ENCODE measurements around the gene CYSTM1.
"Not testable (repeated sequence)": the region's sequence is repeated elsewhere in the genome, so short reads cannot be mapped to it uniquely, and the experiment has no call there.

The CYSTM1 gene

GRCh38 chr5:140178482-140179116 is 3.6 kb downstream of the CYSTM1 start:
- DNase-seq (ENCODE audit: low read depth) = no peak

DNA sequence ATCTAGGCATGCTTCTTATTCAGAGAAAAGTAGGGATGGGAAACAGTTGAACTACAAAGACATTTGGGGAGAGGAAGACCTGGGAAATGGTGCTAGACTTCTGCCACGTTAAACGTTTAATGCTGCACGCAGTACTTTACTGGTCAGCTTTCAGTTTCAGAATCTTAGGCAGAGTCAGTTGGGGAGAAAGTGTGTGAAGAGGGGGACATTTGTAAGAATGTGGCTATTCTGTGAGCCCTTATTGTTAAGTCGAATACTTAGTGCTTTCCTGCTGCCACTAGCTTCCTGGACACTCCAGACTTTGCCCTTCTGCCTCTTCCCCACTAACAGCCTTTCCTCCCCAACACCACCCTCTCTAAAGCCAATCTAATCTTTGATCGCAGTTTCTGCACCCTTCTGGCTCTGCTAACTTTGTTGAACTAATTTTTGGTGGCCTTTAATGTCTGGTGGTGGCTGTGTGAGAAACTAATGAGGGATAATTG is 6.1 kb downstream of the CYSTM1 start:
- no peak for DNase-seq (ENCODE audit: low read depth)

- DNase-seq (ENCODE audit: low read depth) = no peak
Measured at GRCh38 chr5:140181525-140181924, 6.5 kb downstream of the CYSTM1 start.

GRCh38 chr5:140182075-140182711 is 7.2 kb downstream of the CYSTM1 start:
- DNase-seq (ENCODE audit: low read depth) = no peak

- no peak for DNase-seq (ENCODE audit: low read depth)
Measured at GRCh38 chr5:140182803-140183367, 7.9 kb downstream of the CYSTM1 start.

DNA sequence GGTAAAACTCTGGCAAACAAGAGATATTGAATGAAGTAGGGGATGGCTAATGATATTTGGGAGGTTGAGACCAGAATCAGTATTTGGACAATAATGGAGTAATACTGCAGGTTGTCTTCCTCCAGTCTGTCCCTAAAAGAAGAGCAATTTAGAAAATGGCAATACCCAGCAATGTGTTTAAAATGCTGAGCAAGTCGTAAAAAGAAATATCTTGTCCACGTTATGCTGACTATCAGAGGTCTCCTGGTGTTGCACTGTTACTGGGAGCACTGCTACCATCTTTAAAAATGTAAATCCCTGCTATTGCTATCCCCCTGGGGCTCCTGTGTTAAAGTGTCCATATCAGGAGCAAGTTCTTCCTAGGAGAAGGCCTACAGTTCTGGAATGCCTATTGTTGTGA is 10.4 kb downstream of the CYSTM1 start:
- no peak for DNase-seq (ENCODE audit: low read depth)

DNA sequence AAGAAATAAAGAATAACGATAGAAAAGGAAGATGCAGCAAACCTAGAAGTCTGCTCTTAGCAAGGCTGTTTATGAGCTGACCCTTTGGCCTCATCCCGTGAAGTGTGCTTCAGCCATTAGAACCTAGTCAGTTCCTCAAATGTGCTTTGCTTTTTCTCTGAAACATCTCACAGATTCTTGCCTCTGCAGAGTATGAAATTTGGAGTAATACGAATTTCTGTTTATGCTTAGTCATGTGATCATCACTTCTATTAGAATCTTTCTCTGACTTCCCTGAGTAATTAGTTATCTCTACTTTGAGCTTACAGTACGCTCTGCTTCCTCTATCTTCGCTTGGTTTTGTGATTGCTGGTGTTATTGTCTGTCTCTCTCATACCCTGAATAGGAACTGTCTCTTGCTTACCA is 11.3 kb downstream of the CYSTM1 start:
- no peak for DNase-seq (ENCODE audit: low read depth)

DNA sequence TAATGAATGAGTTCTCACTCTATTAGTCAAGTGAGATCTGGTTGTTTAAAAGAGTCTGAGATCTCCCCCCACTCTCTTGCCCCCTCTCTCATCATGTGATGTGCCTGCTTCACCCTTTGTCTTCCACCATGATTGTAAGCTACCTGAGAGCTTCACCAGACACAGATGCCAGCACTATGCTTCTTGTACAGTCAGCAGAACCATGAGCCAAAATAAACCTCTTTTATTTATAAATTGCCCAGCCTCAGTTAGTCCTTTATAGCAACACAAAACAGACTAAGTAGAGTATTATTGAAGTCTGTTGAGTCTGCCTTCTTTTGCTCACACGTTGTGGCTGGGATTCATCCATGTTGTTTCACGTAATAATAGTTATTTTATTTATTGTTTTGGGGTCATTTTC is 14.3 kb downstream of the CYSTM1 start:
- DNase-seq (ENCODE audit: low read depth) = no peak

GRCh38 chr5:140189977-140190871 is 15.2 kb downstream of the CYSTM1 start:
- DNase-seq (ENCODE audit: low read depth) = no peak

DNA sequence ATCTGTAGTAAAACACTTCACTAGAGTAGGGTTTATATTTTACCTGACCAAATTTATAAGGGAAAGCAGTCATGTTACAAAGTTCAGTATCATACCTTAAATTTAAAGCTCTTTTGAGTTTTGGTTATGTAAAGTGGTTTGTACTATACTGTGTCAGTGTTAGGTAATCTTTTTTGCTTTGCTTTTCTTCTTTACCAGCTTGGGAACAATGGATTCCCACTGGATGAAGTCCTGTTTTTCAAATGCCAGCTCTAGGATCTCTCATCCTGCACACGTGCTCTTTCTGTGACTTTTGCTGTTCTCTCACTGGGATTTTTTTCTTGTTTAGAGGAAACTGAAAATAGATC is 15.9 kb downstream of the CYSTM1 start:
- DNase-seq (ENCODE audit: low read depth) = no peak

GRCh38 chr5:140192715-140193430 is 17.9 kb downstream of the CYSTM1 start:
- DNase-seq (ENCODE audit: low read depth) = no peak

GRCh38 chr5:140194662-140195061 is 19.7 kb downstream of the CYSTM1 start:
- no peak for DNase-seq (ENCODE audit: low read depth)

- no peak for DNase-seq (ENCODE audit: low read depth)
Measured at GRCh38 chr5:140196115-140196814, 21.3 kb downstream of the CYSTM1 start.

GRCh38 chr5:140197023-140197422 is 22.0 kb downstream of the CYSTM1 start:
- no peak for DNase-seq (ENCODE audit: low read depth)

GRCh38 chr5:140198915-140199314 is 23.9 kb downstream of the CYSTM1 start:
- DNase-seq (ENCODE audit: low read depth) = not testable (repeated sequence)

DNA sequence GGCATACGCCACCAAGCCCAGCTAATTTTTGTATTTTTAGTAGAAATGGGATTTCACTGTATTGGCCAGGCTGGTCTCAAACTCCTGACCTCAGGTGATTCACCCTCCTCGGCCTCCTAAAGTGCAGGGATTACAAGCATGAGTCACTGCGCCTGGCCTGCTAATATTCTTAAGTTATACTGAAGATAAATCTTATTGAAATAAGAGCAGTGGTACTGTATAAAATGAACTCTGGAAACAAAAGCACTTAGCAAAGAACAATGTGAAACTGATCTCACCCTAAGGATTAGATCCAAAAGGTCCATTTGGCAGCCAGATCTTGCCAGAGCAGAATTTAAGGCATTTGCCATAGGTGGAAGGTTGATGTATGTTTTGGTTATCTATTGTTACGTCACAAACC is 27.1 kb downstream of the CYSTM1 start:
- DNase-seq (ENCODE audit: low read depth) = no peak

DNA sequence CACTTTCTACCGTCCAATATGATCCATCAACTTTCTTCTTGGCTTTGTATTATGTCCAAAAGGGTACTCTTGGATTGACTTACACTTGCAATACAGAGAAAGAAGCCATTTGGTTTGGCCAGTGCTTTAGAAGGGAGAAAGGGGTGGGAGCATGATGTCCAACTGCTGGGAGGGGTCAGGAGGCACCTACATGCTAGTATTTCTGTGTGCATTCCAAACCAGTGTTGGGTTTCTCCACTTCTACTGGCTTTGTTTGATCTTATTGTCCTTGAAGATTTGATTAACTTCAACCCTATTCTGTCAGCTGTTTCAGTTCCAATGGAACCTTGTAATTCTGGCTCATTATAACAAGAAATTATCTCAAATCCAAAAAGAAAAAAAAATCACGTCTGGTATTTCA is 27.6 kb downstream of the CYSTM1 start:
- DNase-seq (ENCODE audit: low read depth) = no peak

DNA sequence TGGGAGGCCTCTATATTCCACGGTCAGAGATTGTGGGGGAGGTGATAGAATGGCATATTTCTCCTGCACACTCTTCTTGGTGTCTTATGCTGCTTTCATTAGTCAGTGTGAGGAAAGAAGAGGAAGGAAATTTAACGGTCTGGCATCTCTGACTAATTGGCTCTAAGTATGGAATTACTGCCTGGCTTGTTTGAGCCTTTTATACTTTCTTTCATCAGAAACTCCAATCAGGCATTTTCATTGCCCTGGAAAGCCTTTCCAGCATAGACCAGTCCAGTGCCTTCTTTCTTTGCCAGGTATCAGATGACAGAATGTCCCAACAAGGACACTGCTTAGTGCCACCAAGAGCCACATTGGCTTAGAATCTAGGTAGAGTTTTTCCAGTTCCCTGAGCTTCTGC is 30.2 kb downstream of the CYSTM1 start:
- DNase-seq (ENCODE audit: low read depth) = no peak

DNA sequence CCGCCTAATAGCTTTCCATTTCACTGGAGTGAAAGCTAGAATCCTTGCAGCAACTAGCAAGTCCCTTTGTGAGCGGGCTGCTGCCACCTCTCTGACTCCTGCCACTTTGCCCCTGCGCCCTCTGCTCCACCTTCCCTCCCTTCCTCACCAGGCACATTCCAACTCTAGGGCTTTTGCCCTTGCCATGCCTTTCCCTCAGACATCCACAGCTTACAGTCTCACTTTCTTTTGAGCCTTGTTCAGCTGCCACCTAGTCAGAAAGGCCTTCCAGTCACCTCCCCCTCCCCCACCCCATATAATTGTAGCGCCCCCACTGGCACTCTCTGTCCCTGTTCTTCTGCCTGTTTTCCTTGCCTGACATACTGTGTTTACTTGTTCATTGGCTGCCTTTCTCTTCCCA is 31.0 kb downstream of the CYSTM1 start:
- no peak for DNase-seq (ENCODE audit: low read depth)

- no peak for DNase-seq (ENCODE audit: low read depth)
Measured at GRCh38 chr5:140207250-140207964, 32.4 kb downstream of the CYSTM1 start.

- no peak for DNase-seq (ENCODE audit: low read depth)
Measured at GRCh38 chr5:140208065-140208464, 33.1 kb downstream of the CYSTM1 start.
